Measurements from ENCODE around the gene NGFR. TPM values are rescaled to one million over a fixed set of nuclear protein-coding genes. Genes with fewer than 3 reads are reported as not detected.

The NGFR gene
- total RNA-seq, 1 experiment from 2014 or later, result 60.6 TPM

DNA sequence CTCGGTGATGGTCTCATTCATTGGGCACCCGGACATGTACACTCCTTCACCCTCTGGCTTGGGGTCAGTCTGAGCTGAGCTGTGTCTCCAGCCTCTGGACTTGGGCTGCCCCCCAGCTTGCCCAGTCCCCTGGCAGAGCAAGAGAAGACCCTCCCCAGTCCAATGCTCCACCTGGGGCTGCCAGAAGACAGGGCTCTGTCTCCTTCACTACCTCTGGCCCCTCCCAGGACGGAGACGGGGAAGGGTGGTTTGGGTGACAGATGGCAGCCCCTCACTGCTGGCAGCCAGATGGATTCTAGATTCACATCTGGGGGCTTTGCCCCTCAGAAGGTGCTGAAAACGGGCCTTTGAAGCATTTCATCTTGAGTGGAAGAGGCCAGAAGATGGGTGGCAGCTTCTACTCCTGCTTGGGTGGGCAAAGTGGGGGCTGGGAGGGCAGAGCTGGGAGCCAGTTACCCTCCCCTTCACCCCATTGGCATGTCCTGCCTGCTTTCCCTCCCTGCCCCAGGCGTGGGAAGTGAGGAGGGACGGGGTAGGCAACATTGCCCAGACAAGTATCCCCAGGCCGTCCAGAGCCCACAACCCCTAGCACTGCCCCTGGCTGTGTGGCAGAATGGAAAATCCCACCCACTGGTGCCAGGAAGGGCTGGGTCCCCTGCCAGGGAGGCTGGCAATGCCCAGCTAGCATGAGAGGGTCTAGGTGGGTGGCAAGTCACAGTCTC, 13.9 kb downstream of the NGFR start:
- BruUV-seq (replicated peaks), result no TSS peak
- Histone ChIP-seq H3K27me3 (replicated peaks; ENCODE audit: insufficient read depth, low read depth, low read length, poor library complexity) (no peaks in the 10 kb centered on the region), H3K36me3 (ENCODE audit: insufficient read depth, low read length, poor library complexity, severe bottlenecking) (peaks cover 3% of the 10 kb centered on the region), H3K4me1 (ENCODE audit: insufficient read depth, low read length, poor library complexity, severe bottlenecking) (peaks cover 4% of the 10 kb centered on the region), H3K9me3 (ENCODE audit: low read depth, low read length, poor library complexity, severe bottlenecking) (no peaks in the 10 kb centered on the region), H3K4me3 (ENCODE audit: low read depth, low read length, poor library complexity, severe bottlenecking) (no peak overlapping the region), H3K27ac (ENCODE audit: low read depth, low read length, poor library complexity, severe bottlenecking) (no peak overlapping the region)
- no peak for DNase-seq (ENCODE audit: low spot score)
- ChIA-PET CTCF (no interaction called here), POLR2A (ENCODE audit: low non-redundant PET) (interaction anchor here (0.7 kb wide), 1 partner anchor 406 kb away, joined by 3 read pairs; no protein-coding TSS in a partner anchor)
- no peak for TF ChIP-seq EZH2 (IDR thresholded peaks at IDR 0.05; ENCODE audit: borderline replicate concordance, low read depth, low read length, poor library complexity, severe bottlenecking)
- TF ChIP-seq, protein P1, sequence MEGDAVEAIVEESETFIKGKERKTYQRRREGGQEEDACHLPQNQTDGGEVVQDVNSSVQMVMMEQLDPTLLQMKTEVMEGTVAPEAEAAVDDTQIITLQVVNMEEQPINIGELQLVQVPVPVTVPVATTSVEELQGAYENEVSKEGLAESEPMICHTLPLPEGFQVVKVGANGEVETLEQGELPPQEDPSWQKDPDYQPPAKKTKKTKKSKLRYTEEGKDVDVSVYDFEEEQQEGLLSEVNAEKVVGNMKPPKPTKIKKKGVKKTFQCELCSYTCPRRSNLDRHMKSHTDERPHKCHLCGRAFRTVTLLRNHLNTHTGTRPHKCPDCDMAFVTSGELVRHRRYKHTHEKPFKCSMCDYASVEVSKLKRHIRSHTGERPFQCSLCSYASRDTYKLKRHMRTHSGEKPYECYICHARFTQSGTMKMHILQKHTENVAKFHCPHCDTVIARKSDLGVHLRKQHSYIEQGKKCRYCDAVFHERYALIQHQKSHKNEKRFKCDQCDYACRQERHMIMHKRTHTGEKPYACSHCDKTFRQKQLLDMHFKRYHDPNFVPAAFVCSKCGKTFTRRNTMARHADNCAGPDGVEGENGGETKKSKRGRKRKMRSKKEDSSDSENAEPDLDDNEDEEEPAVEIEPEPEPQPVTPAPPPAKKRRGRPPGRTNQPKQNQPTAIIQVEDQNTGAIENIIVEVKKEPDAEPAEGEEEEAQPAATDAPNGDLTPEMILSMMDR (conservative IDR thresholded peaks at IDR 0.05; ENCODE audit: low read depth, low read length), result no peak
- intact Hi-C loops (cut with micrococcal nuclease; ENCODE audit: unreplicated experiment), result loop anchor here (10.0 kb wide), 1 partner anchor 524 kb away; no protein-coding TSS in a partner anchor

GRCh38 chr17:49509588-49509917, 14.5 kb downstream of the NGFR start:
- intact Hi-C loops (cut with micrococcal nuclease; ENCODE audit: unreplicated experiment), result loop anchor here (10.0 kb wide), 1 partner anchor 525 kb away; no protein-coding TSS in a partner anchor
- no TSS peak for BruUV-seq (replicated peaks)
- H3K9me3 ChIP-seq (ENCODE audit: low read depth, low read length, poor library complexity, severe bottlenecking), result no peaks in the 10 kb centered on the region
- H3K27ac ChIP-seq (ENCODE audit: low read depth, low read length, poor library complexity, severe bottlenecking), result no peak overlapping the region
- H3K27me3 ChIP-seq (replicated peaks; ENCODE audit: insufficient read depth, low read depth, low read length, poor library complexity), result no peaks in the 10 kb centered on the region
- DNase-seq (ENCODE audit: low spot score), result no peak
- H3K4me1 ChIP-seq (ENCODE audit: insufficient read depth, low read length, poor library complexity, severe bottlenecking), result peaks cover 4% of the 10 kb centered on the region
- TF ChIP-seq, protein P1 (conservative IDR thresholded peaks at IDR 0.05; ENCODE audit: low read depth, low read length), result no peak
- no peak for TF ChIP-seq EZH2 (IDR thresholded peaks at IDR 0.05; ENCODE audit: borderline replicate concordance, low read depth, low read length, poor library complexity, severe bottlenecking)
- CTCF ChIA-PET, result no interaction called here
- H3K4me3 ChIP-seq (ENCODE audit: low read depth, low read length, poor library complexity, severe bottlenecking), result no peak overlapping the region
- peaks cover 3% of the 10 kb centered on the region for H3K36me3 ChIP-seq (ENCODE audit: insufficient read depth, low read length, poor library complexity, severe bottlenecking)
- POLR2A ChIA-PET (ENCODE audit: low non-redundant PET), result interaction anchor here (0.6 kb wide), 1 partner anchor 46 kb away, joined by 3 read pairs; no protein-coding TSS in a partner anchor

DNA sequence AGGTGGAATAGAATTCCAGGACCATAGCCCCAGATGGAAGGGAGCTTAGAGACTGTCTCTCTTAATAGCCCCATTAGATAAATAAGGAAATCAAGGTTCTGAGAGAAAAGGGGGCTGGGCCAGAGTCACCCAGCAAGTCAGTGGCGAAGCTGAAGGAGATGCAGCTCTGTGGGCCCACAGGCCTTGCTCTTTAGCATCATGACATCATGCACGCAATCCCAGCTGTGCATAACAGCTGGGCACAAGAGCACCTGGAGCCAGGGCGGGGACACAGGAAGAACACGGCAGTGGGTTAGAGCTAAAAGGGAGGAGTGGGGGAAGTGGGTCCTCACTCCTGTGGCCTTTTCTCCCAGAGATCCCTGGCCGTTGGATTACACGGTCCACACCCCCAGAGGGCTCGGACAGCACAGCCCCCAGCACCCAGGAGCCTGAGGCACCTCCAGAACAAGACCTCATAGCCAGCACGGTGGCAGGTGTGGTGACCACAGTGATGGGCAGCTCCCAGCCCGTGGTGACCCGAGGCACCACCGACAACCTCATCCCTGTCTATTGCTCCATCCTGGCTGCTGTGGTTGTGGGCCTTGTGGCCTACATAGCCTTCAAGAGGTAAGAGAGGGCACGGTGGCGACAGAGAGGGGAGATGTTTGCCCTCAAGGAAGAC, 15.1 kb downstream of the NGFR start:
- BruUV-seq (replicated peaks), result no TSS peak
- H3K27me3 ChIP-seq (replicated peaks; ENCODE audit: insufficient read depth, low read depth, low read length, poor library complexity), result no peaks in the 10 kb centered on the region

More for the DNA sequence above, 15.1 kb downstream of the NGFR start:
- H3K36me3 ChIP-seq (ENCODE audit: insufficient read depth, low read length, poor library complexity, severe bottlenecking), result peaks cover 3% of the 10 kb centered on the region
- H3K9me3 ChIP-seq (ENCODE audit: low read depth, low read length, poor library complexity, severe bottlenecking), result no peaks in the 10 kb centered on the region
- no peak for DNase-seq (ENCODE audit: low spot score)
- H3K4me1 ChIP-seq (ENCODE audit: insufficient read depth, low read length, poor library complexity, severe bottlenecking), result peaks cover 4% of the 10 kb centered on the region
- ChIA-PET POLR2A (ENCODE audit: low non-redundant PET) (interaction anchor here (0.6 kb wide), 2 partner anchors 32 to 45 kb away, joined by 3 read pairs; no protein-coding TSS in a partner anchor), CTCF (no interaction called here)
- intact Hi-C loops (cut with micrococcal nuclease; ENCODE audit: unreplicated experiment), result no loop called here
- H3K4me3 ChIP-seq (ENCODE audit: low read depth, low read length, poor library complexity, severe bottlenecking), result no peak overlapping the region
- H3K27ac ChIP-seq (ENCODE audit: low read depth, low read length, poor library complexity, severe bottlenecking), result no peak overlapping the region
- no peak for TF ChIP-seq EZH2 (IDR thresholded peaks at IDR 0.05; ENCODE audit: borderline replicate concordance, low read depth, low read length, poor library complexity, severe bottlenecking)
- TF ChIP-seq, protein P1 (conservative IDR thresholded peaks at IDR 0.05; ENCODE audit: low read depth, low read length), result no peak
